Karpas-422 (cell line): ENCODE measurements around the gene SLC4A2. TPM values are rescaled to one million over a fixed set of nuclear protein-coding genes. Genes with fewer than 3 reads are reported as not detected.
A peak's percentile ranks its signal among the peaks of the same experiment; 100 is the strongest.

Experiments used
- DNase-seq: peaks from one replicate; pipeline ENCODE4 v3.0.0-alpha.2; 2015
- H2AFZ ChIP-seq: fragments of 200-600 bp; sonication (generic); 2 replicates; pipeline ENCODE4 v1.6.1; 2014; ENCODE audit warnings: antibody characterized with exemption, low read length, mixed read lengths
- H3K27ac ChIP-seq: fragments of 200-600 bp; sonication (generic); 2 replicates; pipeline ENCODE4 v1.5.1; 2014; ENCODE audit warnings: mild to moderate bottlenecking, low read length, moderate library complexity
- H3K27me3 ChIP-seq: fragments of 200-600 bp; sonication (generic); 2 replicates; pipeline ENCODE4 v1.6.1; 2014; ENCODE audit warnings: low read length, mixed read lengths
- H3K36me3 ChIP-seq: fragments of 200-600 bp; sonication (generic); 2 replicates; pipeline ENCODE4 v1.6.1; 2014; ENCODE audit warnings: low read length, mixed read lengths; ENCODE audit not compliant: insufficient read depth
- H3K4me1 ChIP-seq: fragments of 200-600 bp; sonication (generic); 2 replicates; pipeline ENCODE4 v1.6.1; 2014; ENCODE audit warnings: mild to moderate bottlenecking, low read length, mixed read lengths
- H3K4me2 ChIP-seq: fragments of 200-600 bp; sonication (generic); 2 replicates; pipeline ENCODE4 v1.6.1; 2014; ENCODE audit warnings: low read length, low read depth, mild to moderate bottlenecking; ENCODE audit not compliant: poor library complexity, severe bottlenecking
- H3K4me3 ChIP-seq: fragments of 200-600 bp; sonication (generic); 2 replicates; pipeline ENCODE4 v1.5.1; 2014; ENCODE audit warnings: mild to moderate bottlenecking, antibody characterized with exemption, low read length, mixed read lengths
- H3K79me2 ChIP-seq: fragments of 200-600 bp; sonication (generic); 2 replicates; pipeline ENCODE4 v1.6.1; 2014; ENCODE audit warnings: mild to moderate bottlenecking, low read length, mixed read lengths
- H3K9ac ChIP-seq: fragments of 200-600 bp; sonication (generic); 2 replicates; pipeline ENCODE4 v1.6.0; 2014; ENCODE audit warnings: low read length
- H3K9me2 ChIP-seq: fragments of 200-600 bp; sonication (generic), shearing (Covaris generic); replicated peaks from 2 replicates; pipeline ENCODE4 v1.6.0; 2014; ENCODE audit warnings: mild to moderate bottlenecking, low read length, moderate library complexity; ENCODE audit not compliant: insufficient read depth
- H3K9me3 ChIP-seq: fragments of 300-700, 200-600 bp; sonication (generic); 2 replicates; pipeline ENCODE4 v1.6.1; 2014; ENCODE audit warnings: low read length, mixed read lengths
- H4K20me1 ChIP-seq: fragments of 200-600 bp; sonication (generic); 2 replicates; pipeline ENCODE4 v1.6.1; 2014; ENCODE audit warnings: mild to moderate bottlenecking, antibody characterized with exemption, low read length, low read depth; ENCODE audit not compliant: insufficient read depth
- total RNA-seq: library from RNA; depleted of rRNA; stranded (reverse); fragments of >200 nt; shearing (Covaris generic); gene quantifications from 2 replicates; pipeline ENCODE4 v1.2.3, GENCODE V29; 2014; ENCODE audit warnings: low replicate concordance

SLC4A2 gene
- total RNA-seq, 1 experiment from 2014 or later: 35.1 TPM

GRCh38 chr7:151045262-151045661 is 14.1 kb upstream of the SLC4A2 start:
- Histone ChIP-seq H3K27ac (no peak overlapping the region), H3K27me3 (no peaks in the 10 kb centered on the region), H3K4me2 (no peak overlapping the region), H3K4me1 (no peaks in the 10 kb centered on the region), H2AFZ (no peak overlapping the region), H4K20me1 (no peaks in the 10 kb centered on the region), H3K4me3 (no peak overlapping the region), H3K9me2 (no peaks in the 10 kb centered on the region), H3K9ac (no peak overlapping the region), H3K36me3 (no peaks in the 10 kb centered on the region), H3K79me2 (no peaks in the 10 kb centered on the region), H3K9me3 (no peaks in the 10 kb centered on the region)
- no peak for DNase-seq

- Histone ChIP-seq H3K27me3 (no peaks in the 10 kb centered on the region), H3K27ac (no peak overlapping the region), H2AFZ (no peak overlapping the region), H3K9me3 (no peaks in the 10 kb centered on the region), H3K36me3 (no peaks in the 10 kb centered on the region), H4K20me1 (no peaks in the 10 kb centered on the region), H3K9me2 (no peaks in the 10 kb centered on the region), H3K79me2 (no peaks in the 10 kb centered on the region), H3K4me3 (no peak overlapping the region), H3K4me2 (no peak overlapping the region), H3K4me1 (no peaks in the 10 kb centered on the region), H3K9ac (no peak overlapping the region)
- no peak for DNase-seq
Measured at GRCh38 chr7:151045967-151046366, 13.4 kb upstream of the SLC4A2 start.

GRCh38 chr7:151046603-151047573 is 12.5 kb upstream of the SLC4A2 start:
- H3K4me1 ChIP-seq: no peaks in the 10 kb centered on the region
- no peak overlapping the region for H3K4me2 ChIP-seq
- no peak overlapping the region for H3K9ac ChIP-seq
- H2AFZ ChIP-seq: no peak overlapping the region
- no peaks in the 10 kb centered on the region for H3K79me2 ChIP-seq
- H3K9me3 ChIP-seq: no peaks in the 10 kb centered on the region
- no peaks in the 10 kb centered on the region for H3K36me3 ChIP-seq
- H3K27ac ChIP-seq: no peak overlapping the region
- H3K4me3 ChIP-seq: no peak overlapping the region
- no peaks in the 10 kb centered on the region for H4K20me1 ChIP-seq
- no peak for DNase-seq
- no peaks in the 10 kb centered on the region for H3K9me2 ChIP-seq
- H3K27me3 ChIP-seq: no peaks in the 10 kb centered on the region

- Histone ChIP-seq H4K20me1 (no peaks in the 10 kb centered on the region), H3K27ac (no peak within 1 kb of the TSS), H3K4me3 (no peak within 1 kb of the TSS), H3K36me3 (no peaks in the 10 kb centered on the region), H3K4me1 (no peaks in the 10 kb centered on the region), H3K9me2 (no peaks in the 10 kb centered on the region), H3K79me2 (no peaks in the 10 kb centered on the region), H3K9ac (no peak within 1 kb of the TSS), H3K4me2 (no peak within 1 kb of the TSS), H3K27me3 (no peaks in the 10 kb centered on the region), H2AFZ (no peak within 1 kb of the TSS), H3K9me3 (no peaks in the 10 kb centered on the region)
- DNase-seq: no peak
Measured at GRCh38 chr7:151047976-151048815, 11.2 kb upstream of the SLC4A2 start, which contains the start of gene ASIC3. TSS of gene ASIC3 (plus strand) at chr7:151048531. CDS start at chr7:151048886, 355 bp downstream.

GRCh38 chr7:151048911-151049463 is 10.4 kb upstream of the SLC4A2 start:
- Histone ChIP-seq H2AFZ (no peak overlapping the region), H3K36me3 (no peaks in the 10 kb centered on the region), H3K27ac (no peak overlapping the region), H3K9me2 (no peaks in the 10 kb centered on the region), H3K79me2 (no peaks in the 10 kb centered on the region), H3K4me1 (no peaks in the 10 kb centered on the region), H3K9me3 (no peaks in the 10 kb centered on the region), H3K27me3 (no peaks in the 10 kb centered on the region), H3K4me2 (no peak overlapping the region), H4K20me1 (no peaks in the 10 kb centered on the region), H3K9ac (no peak overlapping the region), H3K4me3 (no peak overlapping the region)
- no peak for DNase-seq

- Histone ChIP-seq H3K9me2 (no peaks in the 10 kb centered on the region), H3K27ac (no peak overlapping the region), H3K9ac (no peak overlapping the region), H3K4me2 (no peak overlapping the region), H3K4me1 (no peaks in the 10 kb centered on the region), H3K4me3 (no peak overlapping the region), H2AFZ (no peak overlapping the region), H3K9me3 (no peaks in the 10 kb centered on the region), H4K20me1 (no peaks in the 10 kb centered on the region), H3K36me3 (no peaks in the 10 kb centered on the region), H3K79me2 (no peaks in the 10 kb centered on the region), H3K27me3 (no peaks in the 10 kb centered on the region)
- DNase-seq: peak; percentile 76
Measured at GRCh38 chr7:151051108-151051507, 8.3 kb upstream of the SLC4A2 start.

GRCh38 chr7:151053096-151053495 is 6.3 kb upstream of the SLC4A2 start:
- no peaks in the 10 kb centered on the region for H4K20me1 ChIP-seq
- no peak overlapping the region for H2AFZ ChIP-seq

GRCh38 chr7:151053751-151054150 is 5.6 kb upstream of the SLC4A2 start:
- H2AFZ ChIP-seq: no peak overlapping the region
- H3K36me3 ChIP-seq: no peaks in the 10 kb centered on the region
- no peak for DNase-seq
- no peaks in the 10 kb centered on the region for H3K9me3 ChIP-seq
- H3K27ac ChIP-seq: no peak overlapping the region
- H3K9ac ChIP-seq: no peak overlapping the region
- H3K4me3 ChIP-seq: no peak overlapping the region
- H3K79me2 ChIP-seq: peaks cover 4% of the 10 kb centered on the region; the same call in 1 of the 2 replicates
- H3K4me1 ChIP-seq: peaks cover 15% of the 10 kb centered on the region
- no peaks in the 10 kb centered on the region for H3K27me3 ChIP-seq
- H4K20me1 ChIP-seq: no peaks in the 10 kb centered on the region
- H3K9me2 ChIP-seq: no peaks in the 10 kb centered on the region
- H3K4me2 ChIP-seq: no peak overlapping the region

More at GRCh38 chr7:151053096-151053495, 6.3 kb upstream of the SLC4A2 start:
- H3K4me3 ChIP-seq: no peak overlapping the region
- H3K36me3 ChIP-seq: no peaks in the 10 kb centered on the region
- no peak overlapping the region for H3K4me2 ChIP-seq
- no peaks in the 10 kb centered on the region for H3K27me3 ChIP-seq
- H3K79me2 ChIP-seq: peaks cover 4% of the 10 kb centered on the region; the same call in 1 of the 2 replicates
- peaks cover 9% of the 10 kb centered on the region for H3K4me1 ChIP-seq
- H3K27ac ChIP-seq: no peak overlapping the region
- no peak for DNase-seq
- no peaks in the 10 kb centered on the region for H3K9me2 ChIP-seq
- H3K9ac ChIP-seq: no peak overlapping the region
- no peaks in the 10 kb centered on the region for H3K9me3 ChIP-seq
